C4-2B (cell line): ENCODE results near the gene FGFRL1.

Source experiments
- CTCF ChIP-seq: fragments of 450-650 bp; conservative IDR thresholded peaks from 2 replicates; pipeline ENCODE4 v1.5.1; 2017; ENCODE audit warnings: mild to moderate bottlenecking
- ZFX ChIP-seq: fragments of 450-650 bp; IDR thresholded peaks from 2 replicates; pipeline ENCODE4 v1.6.1; 2017

- TF ChIP-seq CTCF: no peak
- TF ChIP-seq ZFX: no peak
These were observed 37.7 kb upstream of the FGFRL1 start, which contains the start of gene DGKQ for GRCh38 chr4:973431-974397.
